ENCODE measurements around the gene MLC1. TPM values are rescaled to one million over a fixed set of nuclear protein-coding genes. Genes with fewer than 3 reads are reported as not detected.

The MLC1 gene
- polyA plus RNA-seq, 4 donors = 0.66 to 1.6 (median 0.86) TPM

- no peak for DNase-seq (ENCODE audit: low read depth in 4 of 4, low spot score in 3 of 4)
These were observed 66.5 kb downstream of the MLC1 start for GRCh38 chr22:50018608-50019285.

- no peak for DNase-seq (ENCODE audit: low read depth in 4 of 4, low spot score in 3 of 4)
These were observed 67.5 kb downstream of the MLC1 start for GRCh38 chr22:50017701-50018224.

GRCh38 chr22:50016988-50017700 lies 68.1 kb downstream of the MLC1 start:
- no peak for DNase-seq (ENCODE audit: low read depth in 4 of 4, low spot score in 3 of 4)

- no peak for DNase-seq (ENCODE audit: low read depth in 4 of 4, low spot score in 3 of 4)
These were observed 68.8 kb downstream of the MLC1 start for GRCh38 chr22:50016308-50016987.

GRCh38 chr22:50015451-50016307 lies 69.5 kb downstream of the MLC1 start:
- DNase-seq (ENCODE audit: low read depth in 4 of 4, low spot score in 3 of 4) = no peak

- DNase-seq (ENCODE audit: low read depth in 4 of 4, low spot score in 3 of 4) = no peak
These were observed 70.4 kb downstream of the MLC1 start for GRCh38 chr22:50014655-50015401.

- no peak for DNase-seq (ENCODE audit: low read depth in 4 of 4, low spot score in 3 of 4)
These were observed 71.1 kb downstream of the MLC1 start for GRCh38 chr22:50014053-50014501.

- no peak for DNase-seq (ENCODE audit: low read depth in 4 of 4, low spot score in 3 of 4)
These were observed 72.7 kb downstream of the MLC1 start, which contains the start of gene IL17REL for GRCh38 chr22:50012211-50013181. Gene IL17REL (minus strand): TSS chr22:50012765. CDS start chr22:50012646, 119 bp downstream.

- no peak for DNase-seq (ENCODE audit: low read depth in 4 of 4, low spot score in 3 of 4)
These were observed 73.6 kb downstream of the MLC1 start for GRCh38 chr22:50011447-50012210.

GRCh38 chr22:50010676-50011446 lies 74.4 kb downstream of the MLC1 start:
- no peak for DNase-seq (ENCODE audit: low read depth in 4 of 4, low spot score in 3 of 4)

- no peak for DNase-seq (ENCODE audit: low read depth in 4 of 4, low spot score in 3 of 4)
These were observed 75.2 kb downstream of the MLC1 start for GRCh38 chr22:50009765-50010675.

Other genes starting within 250 kb of the MLC1 start
- 10 to 100 TPM; 16.6 to 18.2 (median 17.5) TPM for gene ZBED4, start 231.6 kb downstream of the MLC1 start, polyA plus RNA-seq (ENCODE audit: insufficient read length in 4 of 4)
- gene ALG12, start 167.0 kb downstream of the MLC1 start, polyA plus RNA-seq (ENCODE audit: insufficient read length in 4 of 4) = 10 to 100 TPM; 28.1 to 44.4 (median 30.4) TPM
- gene CRELD2, start 166.8 kb downstream of the MLC1 start, polyA plus RNA-seq (ENCODE audit: insufficient read length in 4 of 4) = 10 to 100 TPM; 25.5 to 33.2 (median 27.0) TPM
- gene PIM3, start 124.7 kb downstream of the MLC1 start, polyA plus RNA-seq (ENCODE audit: insufficient read length in 4 of 4) = 10 to 100 TPM; 16.9 to 30.4 (median 17.6) TPM
- gene IL17REL, start 72.7 kb downstream of the MLC1 start, polyA plus RNA-seq (ENCODE audit: insufficient read length in 4 of 4) = under 1 TPM in 1 of 4 donors, not detected in 3; 0.03 TPM
- gene TTLL8, start 27.1 kb downstream of the MLC1 start, polyA plus RNA-seq (ENCODE audit: insufficient read length in 4 of 4) = under 1 TPM in 1 of 4 donors, not detected in 3; 0.06 TPM
- 1 to 10 TPM in 1 of 4 donors, under 1 TPM in 3; 0.33 to 1.2 (median 0.71) TPM for gene MOV10L1, start 4.6 kb upstream of the MLC1 start, polyA plus RNA-seq (ENCODE audit: insufficient read length in 4 of 4)
- gene PANX2, start 85.3 kb upstream of the MLC1 start, polyA plus RNA-seq (ENCODE audit: insufficient read length in 4 of 4) = 1 to 10 TPM in 3 of 4 donors, under 1 TPM in 1; 0.76 to 2.2 (median 1.5) TPM
- 10 to 100 TPM; 19.1 to 30.8 (median 21.7) TPM for gene TRABD, start 100.5 kb upstream of the MLC1 start, polyA plus RNA-seq (ENCODE audit: insufficient read length in 4 of 4)
- gene SELENOO, start 115.6 kb upstream of the MLC1 start, polyA plus RNA-seq (ENCODE audit: insufficient read length in 4 of 4) = 10 to 100 TPM; 14.9 to 26.2 (median 17.1) TPM
- 10 to 100 TPM; 31.4 to 40.7 (median 34.3) TPM for gene TUBGCP6, start 159.6 kb upstream of the MLC1 start, polyA plus RNA-seq (ENCODE audit: insufficient read length in 4 of 4)
- 10 to 100 TPM; 18.0 to 28.7 (median 19.9) TPM for gene HDAC10, start 165.8 kb upstream of the MLC1 start, polyA plus RNA-seq (ENCODE audit: insufficient read length in 4 of 4)
- gene MAPK12, start 176.3 kb upstream of the MLC1 start, polyA plus RNA-seq (ENCODE audit: insufficient read length in 4 of 4) = 10 to 100 TPM; 10.6 to 23.6 (median 12.2) TPM
- gene MAPK11, start 185.0 kb upstream of the MLC1 start, polyA plus RNA-seq (ENCODE audit: insufficient read length in 4 of 4) = 1 to 10 TPM; 7.3 to 8.8 (median 7.4) TPM
- gene PLXNB2, start 222.2 kb upstream of the MLC1 start, polyA plus RNA-seq (ENCODE audit: insufficient read length in 4 of 4) = 100 to 1,000 TPM; 217 to 261 (median 232) TPM
- 10 to 100 TPM; 12.0 to 17.9 (median 15.0) TPM for gene DENND6B, start 241.6 kb upstream of the MLC1 start, polyA plus RNA-seq (ENCODE audit: insufficient read length in 4 of 4)

Measured in right renal pelvis (tissue), 4 donors.